AG04450 (cell line): ENCODE measurements around the gene CRNKL1. TPM values are rescaled to one million over a fixed set of nuclear protein-coding genes. Genes with fewer than 3 reads are reported as not detected.

Experiments used
- CTCF ChIA-PET: fragments of 300-600, 350-600 bp; formaldehyde crosslinking; extraction: SDS; loops from one replicate; lab custom pipeline; 2022; ENCODE audit warnings: antibody characterized with exemption, inconsistent platforms; lab: Charles Lee
- POLR2A ChIA-PET: fragments of 350-600 bp; formaldehyde crosslinking; extraction: SDS; loops from one replicate; lab custom pipeline; 2021; ENCODE audit warnings: antibody characterized with exemption, inconsistent platforms; lab: Yijun Ruan, JAX
- DNase-seq: peaks from one replicate; pipeline ENCODE4 v3.0.0-alpha.2; 2011; ENCODE audit warnings: low read depth, low spot score
- H3K27ac ChIP-seq: one replicate; pipeline ENCODE4 v1.5.1; 2012; ENCODE audit warnings: low read depth, low read length, control low read depth
- H3K27me3 ChIP-seq: one replicate; pipeline ENCODE4 v1.6.0; 2012; ENCODE audit warnings: low read length; ENCODE audit not compliant: control insufficient read depth, insufficient read depth
- H3K4me3 ChIP-seq: 2 replicates; pipeline ENCODE4 v1.5.1; 2011; ENCODE audit warnings: mild to moderate bottlenecking, low read depth, low read length, control low read depth
- H3K9me3 ChIP-seq: 2 replicates; pipeline ENCODE4 v1.5.1; 2012; ENCODE audit warnings: low read length; ENCODE audit not compliant: control insufficient read depth, insufficient read depth
- CTCF ChIP-seq: IDR thresholded peaks from 2 replicates; pipeline ENCODE4 v1.5.1; 2011; ENCODE audit warnings: low read depth, low read length, control low read depth, inconsistent platforms
- polyA plus RNA-seq: library from polyadenylated mRNA; depleted of rRNA; stranded (reverse); fragments of >200 nt; gene quantifications from 2 replicates; pipeline ENCODE4 v1.2.3, GENCODE V29; 2011

The CRNKL1 gene
- polyA plus RNA-seq, 1 experiment = 21.0 TPM

GRCh38 chr20:20094410-20094809 lies 42.1 kb upstream of the CRNKL1 start:
- CTCF ChIA-PET = no interaction called here
- H3K4me3 ChIP-seq = no peak overlapping the region
- H3K27me3 ChIP-seq = peaks cover 2% of the 10 kb centered on the region
- no peak overlapping the region for H3K27ac ChIP-seq
- POLR2A ChIA-PET = no interaction called here
- no peak for DNase-seq
- no peaks in the 10 kb centered on the region for H3K9me3 ChIP-seq
- TF ChIP-seq CTCF = no peak

- CTCF ChIA-PET = interaction anchor here (1.1 kb wide), 1 partner anchor 9 kb away, joined by 5 read pairs; no protein-coding TSS in a partner anchor
- Histone ChIP-seq H3K4me3 (no peak overlapping the region), H3K27ac (no peak overlapping the region), H3K9me3 (no peaks in the 10 kb centered on the region), H3K27me3 (peaks cover 2% of the 10 kb centered on the region)
- POLR2A ChIA-PET = no interaction called here
- DNase-seq = no peak
- no peak for TF ChIP-seq CTCF
Measured at GRCh38 chr20:20092827-20093226, 40.6 kb upstream of the CRNKL1 start.

GRCh38 chr20:20089939-20090338 lies 37.7 kb upstream of the CRNKL1 start:
- H3K27ac ChIP-seq = no peak overlapping the region
- POLR2A ChIA-PET = no interaction called here
- H3K27me3 ChIP-seq = no peaks in the 10 kb centered on the region
- no peak for DNase-seq
- no peaks in the 10 kb centered on the region for H3K9me3 ChIP-seq
- no peak for TF ChIP-seq CTCF
- CTCF ChIA-PET = interaction anchor here (1.3 kb wide), 1 partner anchor 147 kb away, joined by 3 read pairs; no protein-coding TSS in a partner anchor
- no peak overlapping the region for H3K4me3 ChIP-seq

- no peak for TF ChIP-seq CTCF
- no peak for DNase-seq
- POLR2A ChIA-PET = no interaction called here
Measured at GRCh38 chr20:20089018-20089417, 36.8 kb upstream of the CRNKL1 start.

GRCh38 chr20:20085812-20086211 lies 33.5 kb upstream of the CRNKL1 start:
- CTCF ChIA-PET = interaction anchor here (1.0 to 6.2 kb wide), 2 partner anchors 151 to 509 kb away, joined by 3 to 77 read pairs; no protein-coding TSS in a partner anchor
- no peak for TF ChIP-seq CTCF
- Histone ChIP-seq H3K9me3 (no peaks in the 10 kb centered on the region), H3K4me3 (no peak overlapping the region), H3K27ac (no peak overlapping the region), H3K27me3 (peaks cover 4% of the 10 kb centered on the region)
- POLR2A ChIA-PET = no interaction called here
- no peak for DNase-seq

More at GRCh38 chr20:20089018-20089417, 36.8 kb upstream of the CRNKL1 start:
- no peak overlapping the region for H3K4me3 ChIP-seq
- no peaks in the 10 kb centered on the region for H3K9me3 ChIP-seq
- H3K27me3 ChIP-seq = no peaks in the 10 kb centered on the region
- H3K27ac ChIP-seq = no peak overlapping the region
- CTCF ChIA-PET = interaction anchor here (1.3 kb wide), 1 partner anchor 148 kb away, joined by 3 read pairs; no protein-coding TSS in a partner anchor
